HL-60 (cell line): Measurements from ENCODE around the gene ARMC7.
"Not testable (repeated sequence)": the region's sequence is repeated elsewhere in the genome, so short reads cannot be mapped to it uniquely, and the experiment has no call there.

Source experiments
- DNase-seq, 2 experiments: peaks; one replicate each; pipeline ENCODE4 v3.0.0-alpha.2; 2010 to 2020; ENCODE audit warnings: low read depth in 1 of 2, low spot score in 1 of 2
- H3K27ac ChIP-seq: fragments of 250-450 bp; sonication (Bioruptor Pico); replicated peaks from 2 replicates; pipeline ENCODE4 v1.5.1; 2020; ENCODE audit warnings: mild to moderate bottlenecking, moderate library complexity
- H3K27me3 ChIP-seq: fragments of 250-450 bp; sonication (Bioruptor Pico); 2 replicates; pipeline ENCODE4 v1.5.1; 2021; ENCODE audit warnings: mild to moderate bottlenecking, moderate library complexity; ENCODE audit not compliant: insufficient read depth, poor library complexity, severe bottlenecking
- H3K4me3 ChIP-seq: replicated peaks from 2 replicates; pipeline ENCODE4 v1.5.1; 2011; ENCODE audit warnings: mild to moderate bottlenecking, control low read depth, low read length; ENCODE audit not compliant: insufficient read depth
- GABPA ChIP-seq: IDR thresholded peaks from 2 replicates; pipeline ENCODE4 v1.6.1; 2012; ENCODE audit warnings: low read depth
- POLR2AphosphoS5 ChIP-seq: IDR thresholded peaks from 2 replicates; pipeline ENCODE4 v1.6.1; 2012; ENCODE audit warnings: low read depth
- SPI1 ChIP-seq: IDR thresholded peaks from 2 replicates; pipeline ENCODE4 v1.6.1; 2012; ENCODE audit warnings: low read depth, mild to moderate bottlenecking, borderline replicate concordance
- TF ChIP-seq, protein P1 (sequence below): IDR thresholded peaks from 2 replicates; pipeline ENCODE4 v1.6.1; 2012; ENCODE audit warnings: low read depth; ENCODE audit not compliant: insufficient replicate concordance
- TF ChIP-seq, protein P2 (sequence below): IDR thresholded peaks from one replicate; pipeline ENCODE4 v1.5.1; 2011; ENCODE audit warnings: low read length, control low read depth, inconsistent platforms; ENCODE audit not compliant: insufficient read depth

ARMC7 gene

DNA sequence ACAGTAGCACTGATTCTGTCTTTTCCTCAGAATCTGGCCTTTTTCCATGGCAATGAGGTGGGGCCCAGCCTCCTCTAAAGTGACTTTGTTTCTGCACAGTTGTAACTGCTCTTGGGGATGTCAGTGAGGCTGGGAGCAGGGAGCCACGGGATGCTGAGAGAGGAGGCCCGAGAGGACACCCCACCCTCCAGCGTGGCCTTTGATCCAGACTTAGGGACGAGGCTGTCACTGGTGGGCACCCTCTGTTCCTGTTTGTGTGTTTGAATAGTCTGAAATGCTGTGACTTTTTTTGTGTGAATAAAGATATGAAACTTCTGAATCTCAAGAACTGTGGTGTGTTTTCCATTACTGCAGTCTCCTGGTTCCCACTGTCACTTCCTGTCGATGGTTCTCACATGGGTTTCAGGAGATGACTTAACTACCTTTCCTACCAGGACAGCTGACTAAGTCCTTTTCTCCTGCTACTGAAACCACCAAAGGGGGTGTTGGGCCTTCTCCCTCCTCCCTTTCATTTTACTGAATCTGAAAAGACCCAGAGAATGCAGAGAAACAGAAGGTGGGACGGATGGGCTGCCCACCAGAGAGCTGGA is 44.1 kb upstream of the ARMC7 start:
- no peak for DNase-seq
- TF ChIP-seq GABPA: no peak
- TF ChIP-seq, protein P1, sequence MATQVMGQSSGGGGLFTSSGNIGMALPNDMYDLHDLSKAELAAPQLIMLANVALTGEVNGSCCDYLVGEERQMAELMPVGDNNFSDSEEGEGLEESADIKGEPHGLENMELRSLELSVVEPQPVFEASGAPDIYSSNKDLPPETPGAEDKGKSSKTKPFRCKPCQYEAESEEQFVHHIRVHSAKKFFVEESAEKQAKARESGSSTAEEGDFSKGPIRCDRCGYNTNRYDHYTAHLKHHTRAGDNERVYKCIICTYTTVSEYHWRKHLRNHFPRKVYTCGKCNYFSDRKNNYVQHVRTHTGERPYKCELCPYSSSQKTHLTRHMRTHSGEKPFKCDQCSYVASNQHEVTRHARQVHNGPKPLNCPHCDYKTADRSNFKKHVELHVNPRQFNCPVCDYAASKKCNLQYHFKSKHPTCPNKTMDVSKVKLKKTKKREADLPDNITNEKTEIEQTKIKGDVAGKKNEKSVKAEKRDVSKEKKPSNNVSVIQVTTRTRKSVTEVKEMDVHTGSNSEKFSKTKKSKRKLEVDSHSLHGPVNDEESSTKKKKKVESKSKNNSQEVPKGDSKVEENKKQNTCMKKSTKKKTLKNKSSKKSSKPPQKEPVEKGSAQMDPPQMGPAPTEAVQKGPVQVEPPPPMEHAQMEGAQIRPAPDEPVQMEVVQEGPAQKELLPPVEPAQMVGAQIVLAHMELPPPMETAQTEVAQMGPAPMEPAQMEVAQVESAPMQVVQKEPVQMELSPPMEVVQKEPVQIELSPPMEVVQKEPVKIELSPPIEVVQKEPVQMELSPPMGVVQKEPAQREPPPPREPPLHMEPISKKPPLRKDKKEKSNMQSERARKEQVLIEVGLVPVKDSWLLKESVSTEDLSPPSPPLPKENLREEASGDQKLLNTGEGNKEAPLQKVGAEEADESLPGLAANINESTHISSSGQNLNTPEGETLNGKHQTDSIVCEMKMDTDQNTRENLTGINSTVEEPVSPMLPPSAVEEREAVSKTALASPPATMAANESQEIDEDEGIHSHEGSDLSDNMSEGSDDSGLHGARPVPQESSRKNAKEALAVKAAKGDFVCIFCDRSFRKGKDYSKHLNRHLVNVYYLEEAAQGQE: no peak
- Histone ChIP-seq H3K27ac (no peak overlapping the region), H3K27me3 (no peaks in the 10 kb centered on the region), H3K4me3 (no peak overlapping the region)

DNA sequence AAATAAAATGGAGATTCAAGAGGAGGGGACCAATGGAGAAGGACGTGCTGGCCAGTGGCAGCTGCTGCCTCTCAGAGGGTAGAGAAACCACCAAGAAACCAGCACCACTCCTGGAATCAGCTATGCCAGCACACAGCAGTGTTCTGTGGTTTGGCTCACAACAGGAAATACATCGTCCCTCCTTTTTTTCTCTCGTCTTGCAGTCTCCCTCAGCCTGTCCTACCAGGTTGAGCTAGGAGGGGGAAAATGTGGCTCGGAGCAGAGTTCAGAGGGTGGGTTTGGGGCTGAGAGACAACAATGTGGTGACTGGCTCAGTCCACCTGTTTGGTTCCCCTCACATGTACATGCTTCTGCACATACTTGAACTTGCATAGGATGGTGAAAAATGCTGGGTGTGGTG is 41.9 kb upstream of the ARMC7 start:
- Histone ChIP-seq H3K27me3 (no peaks in the 10 kb centered on the region), H3K27ac (no peak overlapping the region), H3K4me3 (no peak overlapping the region)
- peak in 1 of 2 experiments; percentile 57 for DNase-seq
- TF ChIP-seq GABPA: no peak
- TF ChIP-seq, protein P1: no peak
- no peak for TF ChIP-seq SPI1
- TF ChIP-seq POLR2AphosphoS5: no peak

DNA sequence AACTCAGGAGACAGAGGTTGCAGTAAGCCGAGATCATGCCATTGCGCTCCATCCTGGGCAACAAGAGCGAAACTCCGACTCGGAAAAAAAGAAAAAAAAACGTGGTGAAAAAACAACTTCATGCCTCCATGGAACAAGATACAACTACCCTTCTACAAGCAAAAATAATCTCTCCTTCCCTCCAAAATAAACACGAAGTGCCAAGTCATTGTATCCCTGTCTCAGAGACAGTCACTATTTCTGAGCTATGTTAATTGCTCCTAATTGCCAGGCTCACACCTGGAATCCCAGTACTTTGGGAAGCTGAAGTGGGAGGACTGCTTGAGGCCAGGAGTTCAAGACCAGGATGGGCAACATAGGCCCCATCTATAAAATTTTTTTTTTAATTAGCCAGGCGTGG is 41.0 kb upstream of the ARMC7 start:
- no peak for DNase-seq
- Histone ChIP-seq H3K27ac (no peak overlapping the region), H3K4me3 (no peak overlapping the region), H3K27me3 (no peaks in the 10 kb centered on the region)
- TF ChIP-seq GABPA (no peak), SPI1 (no peak), POLR2AphosphoS5 (no peak)
- TF ChIP-seq, protein P1: no peak
- TF ChIP-seq, protein P2, sequence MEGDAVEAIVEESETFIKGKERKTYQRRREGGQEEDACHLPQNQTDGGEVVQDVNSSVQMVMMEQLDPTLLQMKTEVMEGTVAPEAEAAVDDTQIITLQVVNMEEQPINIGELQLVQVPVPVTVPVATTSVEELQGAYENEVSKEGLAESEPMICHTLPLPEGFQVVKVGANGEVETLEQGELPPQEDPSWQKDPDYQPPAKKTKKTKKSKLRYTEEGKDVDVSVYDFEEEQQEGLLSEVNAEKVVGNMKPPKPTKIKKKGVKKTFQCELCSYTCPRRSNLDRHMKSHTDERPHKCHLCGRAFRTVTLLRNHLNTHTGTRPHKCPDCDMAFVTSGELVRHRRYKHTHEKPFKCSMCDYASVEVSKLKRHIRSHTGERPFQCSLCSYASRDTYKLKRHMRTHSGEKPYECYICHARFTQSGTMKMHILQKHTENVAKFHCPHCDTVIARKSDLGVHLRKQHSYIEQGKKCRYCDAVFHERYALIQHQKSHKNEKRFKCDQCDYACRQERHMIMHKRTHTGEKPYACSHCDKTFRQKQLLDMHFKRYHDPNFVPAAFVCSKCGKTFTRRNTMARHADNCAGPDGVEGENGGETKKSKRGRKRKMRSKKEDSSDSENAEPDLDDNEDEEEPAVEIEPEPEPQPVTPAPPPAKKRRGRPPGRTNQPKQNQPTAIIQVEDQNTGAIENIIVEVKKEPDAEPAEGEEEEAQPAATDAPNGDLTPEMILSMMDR: no peak

DNA sequence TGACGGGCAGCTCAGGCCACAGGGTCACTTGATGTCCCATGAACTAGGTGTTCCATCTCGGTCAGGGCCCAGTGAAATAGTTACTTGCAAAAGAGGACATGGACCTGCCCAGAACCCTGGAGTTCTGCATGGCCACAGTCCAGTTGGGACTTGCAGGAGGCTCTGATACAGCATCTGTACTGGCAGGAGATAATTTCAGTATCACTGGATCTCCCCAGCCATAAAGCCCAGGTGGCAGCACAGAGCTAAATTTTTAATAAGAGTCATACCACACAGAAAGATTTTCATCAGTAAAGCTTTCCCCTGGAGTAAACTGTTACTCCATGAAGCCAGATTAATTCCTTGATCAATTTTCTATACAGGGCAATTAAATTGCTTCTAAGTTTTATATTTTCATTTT is 40.0 kb upstream of the ARMC7 start:
- Histone ChIP-seq H3K27me3 (no peaks in the 10 kb centered on the region), H3K27ac (no peak overlapping the region), H3K4me3 (no peak overlapping the region)
- TF ChIP-seq POLR2AphosphoS5: no peak
- TF ChIP-seq, protein P2: peak; percentile 13
- DNase-seq: no peak

DNA sequence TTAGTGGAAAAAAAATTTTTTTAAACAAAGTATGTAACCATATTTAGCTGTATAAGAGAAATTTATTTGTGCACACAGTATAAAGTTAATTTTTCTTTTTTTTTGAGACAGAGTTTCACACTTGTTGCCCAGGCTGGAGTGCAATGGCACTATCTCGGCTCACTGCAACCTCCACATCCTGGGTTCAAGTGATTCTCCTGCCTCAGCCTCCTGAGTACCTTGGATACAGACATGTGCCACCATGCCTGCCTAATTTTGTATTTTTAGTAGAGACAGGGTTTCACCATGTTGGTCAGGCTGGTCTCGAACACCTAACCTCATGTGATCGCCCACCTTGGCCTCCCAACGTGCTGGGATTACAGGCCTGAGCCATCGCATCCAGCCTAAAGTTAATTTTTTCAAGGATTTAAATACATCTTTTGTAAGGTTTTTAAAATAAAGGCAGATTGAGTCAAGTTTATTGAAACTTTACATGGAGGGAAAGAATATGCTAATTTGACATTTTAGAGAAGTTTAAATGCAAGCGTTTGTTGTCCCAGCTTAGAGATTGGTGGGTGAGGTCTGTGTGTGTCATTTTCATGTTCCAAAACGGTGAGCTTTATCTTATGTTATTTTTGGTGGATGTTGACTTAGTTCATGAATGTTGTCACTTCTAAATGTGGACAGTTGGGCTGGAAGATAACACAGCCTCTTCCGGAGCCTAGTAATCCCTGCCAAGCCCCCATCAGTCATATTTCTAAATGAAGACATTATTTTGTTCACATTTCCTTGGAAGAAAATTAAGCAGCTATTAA is 38.1 kb upstream of the ARMC7 start:
- not testable (repeated sequence) for DNase-seq, H3K4me3 ChIP-seq, H3K27me3 ChIP-seq, H3K27ac ChIP-seq

DNA sequence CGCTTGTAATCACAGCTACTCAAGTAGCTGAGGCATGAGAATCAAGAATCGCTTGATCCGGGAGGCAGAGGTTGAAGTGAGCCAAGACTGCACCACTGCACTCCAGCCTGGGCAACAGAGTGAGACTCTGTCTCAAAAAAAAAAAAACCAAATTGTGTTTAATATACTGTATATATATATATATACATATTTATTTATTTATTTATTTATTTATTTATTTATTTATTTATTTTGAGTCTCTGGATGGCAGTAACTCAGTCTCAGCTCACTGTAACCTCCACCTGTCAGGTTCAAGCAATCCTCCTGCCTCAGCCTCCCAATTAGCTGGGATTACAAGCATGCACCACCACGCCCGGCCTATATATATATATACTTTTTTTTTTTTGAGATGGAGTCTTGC is 36.9 kb upstream of the ARMC7 start:
- not testable (repeated sequence) for H3K4me3 ChIP-seq, DNase-seq, H3K27ac ChIP-seq, H3K27me3 ChIP-seq
